Right lobe of liver (tissue), 6 donors: ENCODE measurements around the gene OR52K1. TPM values are rescaled to one million over a fixed set of nuclear protein-coding genes. Genes with fewer than 3 reads are reported as not detected.

Experiments used
- ATAC-seq, 4 donors: fragments of 200-7000 bp; cut with Tn5 transposase; one replicate each; pipeline ENCODE4 v1.9.1; 2020; ENCODE audit warnings: mild to moderate bottlenecking in 4 of 4, moderate library complexity in 4 of 4
- DNase-seq, 3 donors: peaks; one replicate each; pipeline ENCODE4 v3.0.0-alpha.2; 2020
- H3K27ac ChIP-seq, 3 donors: fragments of 200-600 bp; one replicate each; pipeline ENCODE4 v1.8.0; 2022
- H3K27me3 ChIP-seq, 2 donors: fragments of 200-600 bp; one replicate each; pipeline ENCODE4 v1.8.0; 2022
- H3K36me3 ChIP-seq, 4 donors: fragments of 200-600 bp; sonication (generic) in 1 of 4; one replicate each; pipeline versions ENCODE4 v1.5.1 to v1.8.0; 2017 to 2022; ENCODE audit warnings: control low read depth in 1 of 4
- H3K4me1 ChIP-seq, 4 donors: fragments of 200-600 bp; sonication (generic) in 1 of 4; one replicate each; pipeline versions ENCODE4 v1.5.1 to v1.8.0; 2017 to 2022; ENCODE audit warnings: control low read depth in 1 of 4
- H3K4me3 ChIP-seq, 3 donors: fragments of 200-600 bp; one replicate each; pipeline ENCODE4 v1.8.0; 2022
- H3K9me3 ChIP-seq, 4 donors: fragments of 200-600 bp; sonication (generic) in 1 of 4; one replicate each; pipeline versions ENCODE4 v1.5.1 to v1.8.0; 2017 to 2022; ENCODE audit warnings: control low read depth in 1 of 4
- CTCF ChIP-seq, 4 donors: fragments of 200-600 bp in 3 of 4; fragments of 450-650 bp in 1 of 4; IDR thresholded peaks; one replicate each; pipeline versions ENCODE4 v1.5.1 to v1.8.0; 2016 to 2022; ENCODE audit warnings: antibody characterized with exemption in 4 of 4, mild to moderate bottlenecking in 2 of 4
- POLR2A ChIP-seq: fragments of 450-650 bp; IDR thresholded peaks from one replicate; pipeline ENCODE4 v1.6.1; 2017; ENCODE audit warnings: antibody characterized with exemption, mild to moderate bottlenecking
- WGBS: methylation state at CpG from one replicate; pipeline ENCODE4 v1.1.6; 2018; ENCODE audit warnings: low coverage, low lambda C conversion rate; ENCODE audit not compliant: insufficient coverage; ENCODE audit errors: missing lambda C conversion rate; 5-methylcytosine and 5-hydroxymethylcytosine counted together
- intact Hi-C, 2 donors: fragments of 100-400 bp; cut with DNase I; formaldehyde crosslinking; loops; one replicate each; pipeline versions ENCODE4 v1.11.2 to v1.14.1; 2022
- total RNA-seq, 6 experiments: library from RNA; depleted of rRNA in 2 of 6; stranded (reverse); fragments of >200 nt in 2 of 6; fragmentation: NEBNext Ultra II Directional in 3 of 6; extraction: Animal tissue kit (Norgen Biotek cat#: 25700) in 3 of 6; gene quantifications; one replicate each; pipeline versions ENCODE4 v1.1.0 to v1.2.4, GENCODE V29; 2016 to 2023
- donor health status: DM: no; HTN: yes; CAD: no.
- donor health status: DM: no; HTN: no; CAD: no.
- donor health status: DM: no; HTN: no; CAD: no.
- donor health status: DM: no; HTN: yes; CAD: no.
- donor health status: DM: no; HTN: yes; CAD: no.

Gene OR52K1
- total RNA-seq, 6 experiments from 2014 or later: 0.07 TPM; not detected in 5

- intact Hi-C loops: no loop called here
- DNase-seq: no peak
- ATAC-seq: no peak
- Histone ChIP-seq H3K36me3 (no peaks in the 10 kb centered on the region), H3K4me3 (no peak overlapping the region), H3K9me3 (no peaks in the 10 kb centered on the region), H3K27me3 (no peaks in the 10 kb centered on the region), H3K4me1 (no peaks in the 10 kb centered on the region), H3K27ac (no peak overlapping the region)
- no peak for TF ChIP-seq POLR2A
- TF ChIP-seq CTCF (IDR thresholded peaks at IDR 0.05): no peak
- WGBS: 38% methylated on average over 3 of the region's 5 CpGs
These were observed 16.1 kb upstream of the OR52K1 start for GRCh38 chr11:4466131-4466870.

GRCh38 chr11:4466871-4467442 is 15.5 kb upstream of the OR52K1 start:
- DNase-seq (no peak), ATAC-seq (no peak)
- no peaks in the 10 kb centered on the region for H3K4me1 ChIP-seq
- intact Hi-C loops: no loop called here
- H3K36me3 ChIP-seq: no peaks in the 10 kb centered on the region
- H3K4me3 ChIP-seq: no peak overlapping the region
- no peaks in the 10 kb centered on the region for H3K27me3 ChIP-seq
- H3K9me3 ChIP-seq: no peaks in the 10 kb centered on the region
- H3K27ac ChIP-seq: no peak overlapping the region
- TF ChIP-seq POLR2A (no peak), CTCF (IDR thresholded peaks at IDR 0.05) (no peak)

- ATAC-seq (peak in 1 of 4 donors; percentile 21), DNase-seq (no peak)
- H3K9me3 ChIP-seq: no peaks in the 10 kb centered on the region
- H3K27ac ChIP-seq: no peak overlapping the region
- no peak overlapping the region for H3K4me3 ChIP-seq
- H3K36me3 ChIP-seq: no peaks in the 10 kb centered on the region
- H3K4me1 ChIP-seq: no peaks in the 10 kb centered on the region
- TF ChIP-seq POLR2A (no peak), CTCF (IDR thresholded peaks at IDR 0.05) (no peak)
- WGBS: 29% methylated on average over 2 of the region's 3 CpGs
- intact Hi-C loops: no loop called here
- no peaks in the 10 kb centered on the region for H3K27me3 ChIP-seq
These were observed 14.4 kb upstream of the OR52K1 start for GRCh38 chr11:4467811-4468606.

GRCh38 chr11:4479644-4480043 is 2.8 kb upstream of the OR52K1 start:
- ATAC-seq: no peak
- Histone ChIP-seq H3K36me3 (no peaks in the 10 kb centered on the region), H3K27me3 (no peaks in the 10 kb centered on the region), H3K4me1 (no peaks in the 10 kb centered on the region), H3K27ac (no peak overlapping the region), H3K9me3 (no peaks in the 10 kb centered on the region), H3K4me3 (no peak overlapping the region)
- no peak for TF ChIP-seq POLR2A
- no peak for TF ChIP-seq CTCF (IDR thresholded peaks at IDR 0.05)
- intact Hi-C loops: no loop called here
- no peak for DNase-seq
- 58% methylated on average over 1 of the region's 1 CpG for whole genome bisulfite sequencing
